ENCODE measurements around the gene RIMS1. TPM values are rescaled to one million over a fixed set of nuclear protein-coding genes. Genes with fewer than 3 reads are reported as not detected.

The RIMS1 gene
- total and polyA plus RNA-seq, 4 donors, result 0.09 to 0.17 TPM; not detected in 2

GRCh38 chr6:72217626-72218025 lies 331.3 kb downstream of the RIMS1 start:
- H3K4me1 ChIP-seq (ENCODE audit: control insufficient read depth in 4 of 4, insufficient read depth in 4 of 4, low read length in 3 of 4), result peaks cover 0 to 9% (median 7%) of the 10 kb centered on the region in 4 donors
- no peak for DNase-seq (ENCODE audit: low spot score)
- no peak overlapping the region for H3K27ac ChIP-seq (ENCODE audit: low read depth in 1 of 2, low read length in 2 of 2)
- 92% methylated on average over 2 of the region's 2 CpGs for WGBS
- no peak overlapping the region for H3K9ac ChIP-seq (ENCODE audit: low read depth in 1 of 2, low read length in 2 of 2)
- TF ChIP-seq, protein P1, sequence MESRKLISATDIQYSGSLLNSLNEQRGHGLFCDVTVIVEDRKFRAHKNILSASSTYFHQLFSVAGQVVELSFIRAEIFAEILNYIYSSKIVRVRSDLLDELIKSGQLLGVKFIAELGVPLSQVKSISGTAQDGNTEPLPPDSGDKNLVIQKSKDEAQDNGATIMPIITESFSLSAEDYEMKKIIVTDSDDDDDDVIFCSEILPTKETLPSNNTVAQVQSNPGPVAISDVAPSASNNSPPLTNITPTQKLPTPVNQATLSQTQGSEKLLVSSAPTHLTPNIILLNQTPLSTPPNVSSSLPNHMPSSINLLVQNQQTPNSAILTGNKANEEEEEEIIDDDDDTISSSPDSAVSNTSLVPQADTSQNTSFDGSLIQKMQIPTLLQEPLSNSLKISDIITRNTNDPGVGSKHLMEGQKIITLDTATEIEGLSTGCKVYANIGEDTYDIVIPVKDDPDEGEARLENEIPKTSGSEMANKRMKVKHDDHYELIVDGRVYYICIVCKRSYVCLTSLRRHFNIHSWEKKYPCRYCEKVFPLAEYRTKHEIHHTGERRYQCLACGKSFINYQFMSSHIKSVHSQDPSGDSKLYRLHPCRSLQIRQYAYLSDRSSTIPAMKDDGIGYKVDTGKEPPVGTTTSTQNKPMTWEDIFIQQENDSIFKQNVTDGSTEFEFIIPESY (IDR thresholded peaks at IDR 0.05), result no peak
- TF ChIP-seq YY1 (IDR thresholded peaks at IDR 0.05), result no peak
- TF ChIP-seq GABPA (IDR thresholded peaks at IDR 0.05 in 1 of 2, conservative IDR thresholded peaks at IDR 0.05 in 1 of 2), result no peak
- TF ChIP-seq, protein P2, sequence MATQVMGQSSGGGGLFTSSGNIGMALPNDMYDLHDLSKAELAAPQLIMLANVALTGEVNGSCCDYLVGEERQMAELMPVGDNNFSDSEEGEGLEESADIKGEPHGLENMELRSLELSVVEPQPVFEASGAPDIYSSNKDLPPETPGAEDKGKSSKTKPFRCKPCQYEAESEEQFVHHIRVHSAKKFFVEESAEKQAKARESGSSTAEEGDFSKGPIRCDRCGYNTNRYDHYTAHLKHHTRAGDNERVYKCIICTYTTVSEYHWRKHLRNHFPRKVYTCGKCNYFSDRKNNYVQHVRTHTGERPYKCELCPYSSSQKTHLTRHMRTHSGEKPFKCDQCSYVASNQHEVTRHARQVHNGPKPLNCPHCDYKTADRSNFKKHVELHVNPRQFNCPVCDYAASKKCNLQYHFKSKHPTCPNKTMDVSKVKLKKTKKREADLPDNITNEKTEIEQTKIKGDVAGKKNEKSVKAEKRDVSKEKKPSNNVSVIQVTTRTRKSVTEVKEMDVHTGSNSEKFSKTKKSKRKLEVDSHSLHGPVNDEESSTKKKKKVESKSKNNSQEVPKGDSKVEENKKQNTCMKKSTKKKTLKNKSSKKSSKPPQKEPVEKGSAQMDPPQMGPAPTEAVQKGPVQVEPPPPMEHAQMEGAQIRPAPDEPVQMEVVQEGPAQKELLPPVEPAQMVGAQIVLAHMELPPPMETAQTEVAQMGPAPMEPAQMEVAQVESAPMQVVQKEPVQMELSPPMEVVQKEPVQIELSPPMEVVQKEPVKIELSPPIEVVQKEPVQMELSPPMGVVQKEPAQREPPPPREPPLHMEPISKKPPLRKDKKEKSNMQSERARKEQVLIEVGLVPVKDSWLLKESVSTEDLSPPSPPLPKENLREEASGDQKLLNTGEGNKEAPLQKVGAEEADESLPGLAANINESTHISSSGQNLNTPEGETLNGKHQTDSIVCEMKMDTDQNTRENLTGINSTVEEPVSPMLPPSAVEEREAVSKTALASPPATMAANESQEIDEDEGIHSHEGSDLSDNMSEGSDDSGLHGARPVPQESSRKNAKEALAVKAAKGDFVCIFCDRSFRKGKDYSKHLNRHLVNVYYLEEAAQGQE (IDR thresholded peaks at IDR 0.05), result no peak
- TF ChIP-seq RAD21 (IDR thresholded peaks at IDR 0.05), result no peak
- no peak for TF ChIP-seq JUND (IDR thresholded peaks at IDR 0.05)
- no peak for TF ChIP-seq FOXA1 (IDR thresholded peaks at IDR 0.05)
- no peak overlapping the region for H3K4me3 ChIP-seq (ENCODE audit: low read depth in 1 of 3, low read length in 3 of 3)
- no peaks in the 10 kb centered on the region for H3K9me3 ChIP-seq (ENCODE audit: control insufficient read depth in 4 of 4, low read length in 3 of 4)
- no peaks in the 10 kb centered on the region for H3K27me3 ChIP-seq (ENCODE audit: control insufficient read depth in 4 of 4, insufficient read depth in 4 of 4, low read length in 3 of 4)
- no peaks in the 10 kb centered on the region for H3K36me3 ChIP-seq (ENCODE audit: control insufficient read depth in 4 of 4, insufficient read depth in 3 of 4, low read depth in 1 of 4, low read length in 3 of 4)

DNA sequence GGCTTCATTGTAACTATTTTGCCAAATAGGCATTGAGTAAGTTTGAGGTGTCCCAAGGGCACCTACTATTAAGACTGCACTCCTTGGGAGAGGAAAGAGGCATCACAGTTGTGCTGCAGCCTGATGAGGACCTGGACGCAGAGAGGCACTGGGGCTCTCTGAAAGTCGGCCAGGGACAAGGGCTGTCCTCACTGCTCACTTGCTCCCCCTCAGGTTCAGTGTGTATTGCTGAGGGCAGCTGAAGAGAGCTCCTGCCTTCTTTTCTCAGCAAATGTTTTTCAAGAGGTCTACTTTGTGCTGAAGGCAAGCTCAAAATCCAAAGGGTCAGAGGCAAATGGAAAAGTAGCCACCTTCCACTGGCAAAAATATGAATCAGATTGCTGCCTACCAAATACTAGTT lies 331.8 kb downstream of the RIMS1 start:
- peaks cover 0 to 9% (median 7%) of the 10 kb centered on the region in 4 donors for H3K4me1 ChIP-seq (ENCODE audit: control insufficient read depth in 4 of 4, insufficient read depth in 4 of 4, low read length in 3 of 4)
- TF ChIP-seq EGR1 (IDR thresholded peaks at IDR 0.05; ENCODE audit: low read depth in 2 of 2) (no peak), FOXA1 (IDR thresholded peaks at IDR 0.05) (no peak), TAF1 (conservative IDR thresholded peaks at IDR 0.05) (no peak), YY1 (IDR thresholded peaks at IDR 0.05) (no peak), RAD21 (IDR thresholded peaks at IDR 0.05) (no peak), JUND (IDR thresholded peaks at IDR 0.05) (no peak), HNF4A (conservative IDR thresholded peaks at IDR 0.05) (no peak), SP1 (IDR thresholded peaks at IDR 0.05) (no peak), RXRA (IDR thresholded peaks at IDR 0.05) (no peak)
- TF ChIP-seq, protein P3, sequence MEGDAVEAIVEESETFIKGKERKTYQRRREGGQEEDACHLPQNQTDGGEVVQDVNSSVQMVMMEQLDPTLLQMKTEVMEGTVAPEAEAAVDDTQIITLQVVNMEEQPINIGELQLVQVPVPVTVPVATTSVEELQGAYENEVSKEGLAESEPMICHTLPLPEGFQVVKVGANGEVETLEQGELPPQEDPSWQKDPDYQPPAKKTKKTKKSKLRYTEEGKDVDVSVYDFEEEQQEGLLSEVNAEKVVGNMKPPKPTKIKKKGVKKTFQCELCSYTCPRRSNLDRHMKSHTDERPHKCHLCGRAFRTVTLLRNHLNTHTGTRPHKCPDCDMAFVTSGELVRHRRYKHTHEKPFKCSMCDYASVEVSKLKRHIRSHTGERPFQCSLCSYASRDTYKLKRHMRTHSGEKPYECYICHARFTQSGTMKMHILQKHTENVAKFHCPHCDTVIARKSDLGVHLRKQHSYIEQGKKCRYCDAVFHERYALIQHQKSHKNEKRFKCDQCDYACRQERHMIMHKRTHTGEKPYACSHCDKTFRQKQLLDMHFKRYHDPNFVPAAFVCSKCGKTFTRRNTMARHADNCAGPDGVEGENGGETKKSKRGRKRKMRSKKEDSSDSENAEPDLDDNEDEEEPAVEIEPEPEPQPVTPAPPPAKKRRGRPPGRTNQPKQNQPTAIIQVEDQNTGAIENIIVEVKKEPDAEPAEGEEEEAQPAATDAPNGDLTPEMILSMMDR (IDR thresholded peaks at IDR 0.05; ENCODE audit: low read depth, low read length, missing input control), result no peak
- TF ChIP-seq, protein P1 (IDR thresholded peaks at IDR 0.05), result no peak
- TF ChIP-seq, protein P2 (IDR thresholded peaks at IDR 0.05), result no peak
- TF ChIP-seq, protein P4, sequence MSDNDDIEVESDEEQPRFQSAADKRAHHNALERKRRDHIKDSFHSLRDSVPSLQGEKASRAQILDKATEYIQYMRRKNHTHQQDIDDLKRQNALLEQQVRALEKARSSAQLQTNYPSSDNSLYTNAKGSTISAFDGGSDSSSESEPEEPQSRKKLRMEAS (IDR thresholded peaks at IDR 0.05), result no peak
- H3K4me3 ChIP-seq (ENCODE audit: low read depth in 1 of 3, low read length in 3 of 3), result no peak overlapping the region
- DNase-seq (ENCODE audit: low spot score), result no peak
- H3K27ac ChIP-seq (ENCODE audit: low read depth in 1 of 2, low read length in 2 of 2), result no peak overlapping the region
- WGBS, result 56% methylated on average over 2 of the region's 2 CpGs
- H3K36me3 ChIP-seq (ENCODE audit: control insufficient read depth in 4 of 4, insufficient read depth in 3 of 4, low read depth in 1 of 4, low read length in 3 of 4), result no peaks in the 10 kb centered on the region
- H3K9ac ChIP-seq (ENCODE audit: low read depth in 1 of 2, low read length in 2 of 2), result no peak overlapping the region
- H3K27me3 ChIP-seq (ENCODE audit: control insufficient read depth in 4 of 4, insufficient read depth in 4 of 4, low read length in 3 of 4), result no peaks in the 10 kb centered on the region
- H3K9me3 ChIP-seq (ENCODE audit: control insufficient read depth in 4 of 4, low read length in 3 of 4), result no peaks in the 10 kb centered on the region

Data from liver (tissue), 9 donors.